NCI-H1092 treated with DMSO at 0.1 percent for 48 hours (cell line): ENCODE measurements around the gene UNKL.

Experiments used
- DNase-seq: peaks from one replicate; lab custom pipeline; 2025; lab: John Stamatoyannopoulos, UW

Gene UNKL

GRCh38 chr16:1401758-1402154 is 12.7 kb downstream of the UNKL start:
- no peak for DNase-seq

- DNase-seq: no peak
These were observed 13.3 kb downstream of the UNKL start for GRCh38 chr16:1401061-1401757.

- DNase-seq: no peak
These were observed 15.5 kb downstream of the UNKL start for GRCh38 chr16:1398826-1399581.

- no peak for DNase-seq
These were observed 16.2 kb downstream of the UNKL start for GRCh38 chr16:1398351-1398750.

GRCh38 chr16:1397779-1398178 is 16.7 kb downstream of the UNKL start:
- DNase-seq: no peak

GRCh38 chr16:1395444-1396031 is 19.0 kb downstream of the UNKL start:
- DNase-seq: no peak

- no peak for DNase-seq
These were observed 20.0 kb downstream of the UNKL start for GRCh38 chr16:1394367-1394951.

GRCh38 chr16:1393613-1394176 is 20.8 kb downstream of the UNKL start:
- DNase-seq: no peak

- no peak for DNase-seq
These were observed 21.7 kb downstream of the UNKL start for GRCh38 chr16:1392826-1393225.

GRCh38 chr16:1390239-1390779 is 24.2 kb downstream of the UNKL start:
- no peak for DNase-seq

- DNase-seq: no peak
These were observed 24.7 kb downstream of the UNKL start for GRCh38 chr16:1389762-1390161.

- DNase-seq: no peak
These were observed 27.2 kb downstream of the UNKL start for GRCh38 chr16:1387331-1387730.

- peak; percentile 56 for DNase-seq
These were observed 29.3 kb downstream of the UNKL start for GRCh38 chr16:1385232-1385631.

GRCh38 chr16:1383556-1383955 is 30.9 kb downstream of the UNKL start:
- no peak for DNase-seq

- DNase-seq: no peak
These were observed 32.7 kb downstream of the UNKL start for GRCh38 chr16:1381612-1382406.

- DNase-seq: no peak
These were observed 34.3 kb downstream of the UNKL start for GRCh38 chr16:1380195-1380594.

- DNase-seq: peak; percentile 39
These were observed 35.0 kb downstream of the UNKL start for GRCh38 chr16:1379304-1380076.

- no peak for DNase-seq
These were observed 35.6 kb downstream of the UNKL start for GRCh38 chr16:1378804-1379303.

- no peak for DNase-seq
These were observed 36.3 kb downstream of the UNKL start for GRCh38 chr16:1378087-1378803.
